ENCODE results near the gene TBC1D32. TPM values are rescaled to one million over a fixed set of nuclear protein-coding genes. Genes with fewer than 3 reads are reported as not detected.

The TBC1D32 gene
- polyA plus RNA-seq, 1 experiment: 6.3 TPM

DNA sequence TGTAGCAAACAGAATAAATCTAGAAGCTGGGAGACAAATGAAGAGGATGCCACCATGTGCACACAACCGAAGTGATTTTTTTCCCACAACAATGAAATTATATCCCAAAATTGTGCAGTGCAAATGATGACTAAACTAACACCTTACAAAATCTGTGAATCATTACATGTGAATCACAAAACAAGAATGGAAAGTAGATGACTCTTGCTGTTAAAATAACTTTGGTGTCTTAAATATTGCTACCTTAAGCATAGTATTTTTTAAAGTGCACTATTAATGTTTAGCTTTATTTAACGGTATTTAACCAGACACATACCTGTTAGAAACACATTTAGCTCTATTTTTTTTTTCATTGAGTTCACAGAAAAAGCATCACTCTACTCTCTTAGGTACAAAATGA lies 190.8 kb downstream of the TBC1D32 start:
- Histone ChIP-seq H3K9me3 (ENCODE audit: control insufficient read depth, insufficient read depth, low read length) (no peaks in the 10 kb centered on the region), H3K27ac (ENCODE audit: low read depth, low read length) (no peak overlapping the region), H3K27me3 (ENCODE audit: control insufficient read depth, insufficient read depth, low read length) (no peaks in the 10 kb centered on the region), H3K4me3 (ENCODE audit: low read depth, low read length) (no peak overlapping the region)
- TF ChIP-seq, protein P1, sequence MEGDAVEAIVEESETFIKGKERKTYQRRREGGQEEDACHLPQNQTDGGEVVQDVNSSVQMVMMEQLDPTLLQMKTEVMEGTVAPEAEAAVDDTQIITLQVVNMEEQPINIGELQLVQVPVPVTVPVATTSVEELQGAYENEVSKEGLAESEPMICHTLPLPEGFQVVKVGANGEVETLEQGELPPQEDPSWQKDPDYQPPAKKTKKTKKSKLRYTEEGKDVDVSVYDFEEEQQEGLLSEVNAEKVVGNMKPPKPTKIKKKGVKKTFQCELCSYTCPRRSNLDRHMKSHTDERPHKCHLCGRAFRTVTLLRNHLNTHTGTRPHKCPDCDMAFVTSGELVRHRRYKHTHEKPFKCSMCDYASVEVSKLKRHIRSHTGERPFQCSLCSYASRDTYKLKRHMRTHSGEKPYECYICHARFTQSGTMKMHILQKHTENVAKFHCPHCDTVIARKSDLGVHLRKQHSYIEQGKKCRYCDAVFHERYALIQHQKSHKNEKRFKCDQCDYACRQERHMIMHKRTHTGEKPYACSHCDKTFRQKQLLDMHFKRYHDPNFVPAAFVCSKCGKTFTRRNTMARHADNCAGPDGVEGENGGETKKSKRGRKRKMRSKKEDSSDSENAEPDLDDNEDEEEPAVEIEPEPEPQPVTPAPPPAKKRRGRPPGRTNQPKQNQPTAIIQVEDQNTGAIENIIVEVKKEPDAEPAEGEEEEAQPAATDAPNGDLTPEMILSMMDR (IDR thresholded peaks at IDR 0.05; ENCODE audit: low read depth, low read length): no peak
- CTCF ChIA-PET: no interaction called here
- DNase-seq (ENCODE audit: low read depth, low spot score): no peak
- POLR2A ChIA-PET: no interaction called here

DNA sequence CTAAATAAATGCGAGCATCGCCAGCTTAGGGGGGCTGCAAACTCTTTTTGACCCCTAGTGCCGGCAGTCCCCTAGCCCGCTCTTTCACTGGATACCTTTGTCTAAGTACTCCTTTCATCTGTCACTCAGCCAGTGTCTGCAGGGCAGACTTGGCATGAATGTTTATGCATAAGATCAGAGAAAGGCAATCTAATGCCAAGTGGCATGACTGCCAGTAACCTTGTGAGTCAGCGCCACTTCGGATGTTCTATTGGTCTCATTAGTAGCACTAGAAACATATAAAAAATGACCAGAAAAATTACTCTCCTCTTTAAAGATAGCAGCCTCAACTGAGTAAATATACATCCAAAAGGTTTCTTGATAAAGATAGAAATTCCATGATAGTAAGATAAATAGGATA lies 192.2 kb downstream of the TBC1D32 start:
- CTCF ChIA-PET: interaction anchor here (0.8 kb wide), 1 partner anchor 9 kb away, joined by 3 read pairs; no protein-coding TSS in a partner anchor

DNA sequence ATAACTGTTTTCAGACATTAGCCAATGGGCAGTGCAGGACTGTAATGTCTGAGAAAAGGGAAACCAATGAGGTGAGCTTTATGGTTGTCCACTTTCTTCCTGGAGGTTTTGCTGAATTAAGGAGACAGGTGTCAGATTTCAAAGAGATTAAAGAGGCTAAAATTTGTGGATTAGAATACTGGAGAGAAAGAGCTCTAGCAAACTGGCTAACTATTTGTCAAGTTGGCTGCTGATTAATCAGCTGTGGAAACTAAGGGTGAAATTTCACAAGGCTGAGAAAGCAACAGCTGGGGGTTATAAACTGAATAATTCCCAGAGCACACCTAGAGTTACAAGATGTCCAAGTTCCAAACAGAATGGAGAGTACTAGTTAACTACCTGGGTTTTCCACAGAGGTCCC lies 198.9 kb downstream of the TBC1D32 start:
- no peak overlapping the region for H3K4me3 ChIP-seq (ENCODE audit: low read depth, low read length)
- CTCF ChIA-PET: no interaction called here
- no peaks in the 10 kb centered on the region for H3K9me3 ChIP-seq (ENCODE audit: control insufficient read depth, insufficient read depth, low read length)
- POLR2A ChIA-PET: no interaction called here
- no peaks in the 10 kb centered on the region for H3K27me3 ChIP-seq (ENCODE audit: control insufficient read depth, insufficient read depth, low read length)
- DNase-seq (ENCODE audit: low read depth, low spot score): no peak
- no peak overlapping the region for H3K27ac ChIP-seq (ENCODE audit: low read depth, low read length)
- TF ChIP-seq, protein P1 (IDR thresholded peaks at IDR 0.05; ENCODE audit: low read depth, low read length): no peak

More for the DNA sequence above, 192.2 kb downstream of the TBC1D32 start:
- no peaks in the 10 kb centered on the region for H3K9me3 ChIP-seq (ENCODE audit: control insufficient read depth, insufficient read depth, low read length)
- H3K27me3 ChIP-seq (ENCODE audit: control insufficient read depth, insufficient read depth, low read length): no peaks in the 10 kb centered on the region
- H3K27ac ChIP-seq (ENCODE audit: low read depth, low read length): no peak overlapping the region
- TF ChIP-seq, protein P1 (IDR thresholded peaks at IDR 0.05; ENCODE audit: low read depth, low read length): no peak
- DNase-seq (ENCODE audit: low read depth, low spot score): no peak
- no peak overlapping the region for H3K4me3 ChIP-seq (ENCODE audit: low read depth, low read length)
- POLR2A ChIA-PET: no interaction called here

DNA sequence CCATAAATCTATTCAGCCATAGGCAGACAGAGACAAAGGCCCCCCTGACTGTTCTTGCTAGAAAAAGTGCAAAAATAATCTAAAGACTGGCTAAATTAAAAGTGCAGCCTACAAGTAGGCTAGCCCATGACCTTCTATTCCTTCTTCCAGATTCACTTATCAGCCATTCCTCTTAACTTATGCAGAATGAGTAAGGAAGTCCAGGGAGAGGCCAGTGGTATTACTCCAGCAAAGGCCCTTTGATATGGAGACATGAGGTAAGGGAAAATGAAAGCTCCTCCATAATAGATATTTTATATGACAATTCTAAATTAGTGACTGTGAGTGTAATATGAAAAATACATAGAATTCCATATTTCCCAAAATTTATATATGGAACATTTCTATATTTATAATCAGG lies 199.4 kb downstream of the TBC1D32 start:
- DNase-seq (ENCODE audit: low read depth, low spot score): no peak
- no peaks in the 10 kb centered on the region for H3K27me3 ChIP-seq (ENCODE audit: control insufficient read depth, insufficient read depth, low read length)
- no peak overlapping the region for H3K4me3 ChIP-seq (ENCODE audit: low read depth, low read length)
- no peak overlapping the region for H3K27ac ChIP-seq (ENCODE audit: low read depth, low read length)
- ChIA-PET CTCF (no interaction called here), POLR2A (no interaction called here)
- TF ChIP-seq, protein P1 (IDR thresholded peaks at IDR 0.05; ENCODE audit: low read depth, low read length): no peak
- no peaks in the 10 kb centered on the region for H3K9me3 ChIP-seq (ENCODE audit: control insufficient read depth, insufficient read depth, low read length)

DNA sequence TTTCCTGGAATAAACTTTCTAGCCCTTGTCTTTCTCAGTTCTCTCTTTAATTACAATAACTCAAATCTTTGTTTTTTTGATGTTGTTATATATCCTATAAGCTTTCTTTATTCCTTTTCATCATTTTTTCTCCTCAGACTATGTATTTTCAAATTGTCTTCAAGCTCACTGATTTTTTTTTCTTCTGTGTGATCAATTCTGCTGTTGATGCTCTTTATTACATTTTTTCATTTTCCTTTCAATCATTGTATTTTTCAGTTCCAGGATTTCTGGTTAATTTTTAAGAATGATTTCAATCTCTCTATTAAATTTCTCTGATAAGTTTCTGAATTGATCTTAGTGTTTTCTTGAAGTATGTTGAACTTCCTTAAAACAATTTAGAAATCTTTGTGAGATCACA lies 209.7 kb downstream of the TBC1D32 start:
- CTCF ChIA-PET: no interaction called here
- no peak overlapping the region for H3K4me3 ChIP-seq (ENCODE audit: low read depth, low read length)
- POLR2A ChIA-PET: no interaction called here
- H3K9me3 ChIP-seq (ENCODE audit: control insufficient read depth, insufficient read depth, low read length): no peaks in the 10 kb centered on the region
- TF ChIP-seq, protein P1 (IDR thresholded peaks at IDR 0.05; ENCODE audit: low read depth, low read length): no peak
- no peak for DNase-seq (ENCODE audit: low read depth, low spot score)
- H3K27ac ChIP-seq (ENCODE audit: low read depth, low read length): no peak overlapping the region
- H3K27me3 ChIP-seq (ENCODE audit: control insufficient read depth, insufficient read depth, low read length): no peaks in the 10 kb centered on the region
